ENCODE data around the gene ZNHIT6. TPM values are rescaled to one million over a fixed set of nuclear protein-coding genes. Genes with fewer than 3 reads are reported as not detected.

ZNHIT6 gene
- total RNA-seq, 1 experiment from 2014 or later, result 31.3 TPM

GRCh38 chr1:85665932-85666331 lies 42.3 kb downstream of the ZNHIT6 start:
- peaks cover 37% of the 10 kb centered on the region for H3K36me3 Mint-ChIP-seq (ENCODE audit: insufficient read depth, unreplicated experiment)
- ChIA-PET CTCF (interaction anchor here (0.6 kb wide), 1 partner anchor 45 kb away, joined by 3 read pairs; no protein-coding TSS in a partner anchor), POLR2A (interaction anchor here (1.0 to 1.2 kb wide), 2 partner anchors 11 to 94 kb away, joined by 3 to 4 read pairs; no protein-coding TSS in a partner anchor)
- BruUV-seq (replicated peaks), result no TSS peak
- DNase-seq (ENCODE audit: unreplicated experiment), result no peak
- H3K4me3 Mint-ChIP-seq (ENCODE audit: unreplicated experiment), result no peak overlapping the region
- H3K27me3 Mint-ChIP-seq (ENCODE audit: insufficient read depth, unreplicated experiment), result no peaks in the 10 kb centered on the region
- intact Hi-C loops (cut with micrococcal nuclease), result no loop called here
- no peak for TF ChIP-seq CTCF (IDR thresholded peaks at IDR 0.05; ENCODE audit: unreplicated experiment)
- no peaks in the 10 kb centered on the region for H3K9me3 Mint-ChIP-seq (ENCODE audit: unreplicated experiment)
- no peak overlapping the region for H3K27ac Mint-ChIP-seq (ENCODE audit: low read depth, unreplicated experiment)
- no peaks in the 10 kb centered on the region for H3K4me1 Mint-ChIP-seq (ENCODE audit: insufficient read depth, unreplicated experiment)

GRCh38 chr1:85663382-85663781 lies 44.9 kb downstream of the ZNHIT6 start:
- CTCF ChIA-PET, result no interaction called here
- H3K9me3 Mint-ChIP-seq (ENCODE audit: unreplicated experiment), result no peaks in the 10 kb centered on the region
- BruUV-seq (replicated peaks), result no TSS peak
- H3K36me3 Mint-ChIP-seq (ENCODE audit: insufficient read depth, unreplicated experiment), result peaks cover 24% of the 10 kb centered on the region
- H3K4me1 Mint-ChIP-seq (ENCODE audit: insufficient read depth, unreplicated experiment), result no peaks in the 10 kb centered on the region
- no peak for DNase-seq (ENCODE audit: unreplicated experiment)
- no peak overlapping the region for H3K27ac Mint-ChIP-seq (ENCODE audit: low read depth, unreplicated experiment)
- TF ChIP-seq CTCF (IDR thresholded peaks at IDR 0.05; ENCODE audit: unreplicated experiment), result no peak
- no peak overlapping the region for H3K4me3 Mint-ChIP-seq (ENCODE audit: unreplicated experiment)
- POLR2A ChIA-PET, result no interaction called here
- intact Hi-C loops (cut with micrococcal nuclease), result no loop called here
- H3K27me3 Mint-ChIP-seq (ENCODE audit: insufficient read depth, unreplicated experiment), result no peaks in the 10 kb centered on the region

GRCh38 chr1:85661767-85662166 lies 46.5 kb downstream of the ZNHIT6 start:
- no peak for TF ChIP-seq CTCF (IDR thresholded peaks at IDR 0.05; ENCODE audit: unreplicated experiment)
- POLR2A ChIA-PET, result no interaction called here
- Mint-ChIP-seq H3K27me3 (ENCODE audit: insufficient read depth, unreplicated experiment) (no peaks in the 10 kb centered on the region), H3K36me3 (ENCODE audit: insufficient read depth, unreplicated experiment) (peaks cover 19% of the 10 kb centered on the region), H3K27ac (ENCODE audit: low read depth, unreplicated experiment) (no peak overlapping the region), H3K9me3 (ENCODE audit: unreplicated experiment) (no peaks in the 10 kb centered on the region), H3K4me3 (ENCODE audit: unreplicated experiment) (no peak overlapping the region), H3K4me1 (ENCODE audit: insufficient read depth, unreplicated experiment) (no peaks in the 10 kb centered on the region)
- CTCF ChIA-PET, result interaction anchor here (0.6 to 0.9 kb wide), 2 partner anchors 168 to 353 kb away, joined by 3 read pairs; no protein-coding TSS in a partner anchor
- intact Hi-C loops (cut with micrococcal nuclease), result no loop called here
- DNase-seq (ENCODE audit: unreplicated experiment), result no peak
- BruUV-seq (replicated peaks), result no TSS peak

GRCh38 chr1:85660541-85660940 lies 47.7 kb downstream of the ZNHIT6 start:
- intact Hi-C loops (cut with micrococcal nuclease), result no loop called here
- BruUV-seq (replicated peaks), result no TSS peak
- no peak for TF ChIP-seq CTCF (IDR thresholded peaks at IDR 0.05; ENCODE audit: unreplicated experiment)
- Mint-ChIP-seq H3K9me3 (ENCODE audit: unreplicated experiment) (no peaks in the 10 kb centered on the region), H3K4me3 (ENCODE audit: unreplicated experiment) (no peak overlapping the region), H3K36me3 (ENCODE audit: insufficient read depth, unreplicated experiment) (peaks cover 24% of the 10 kb centered on the region), H3K27ac (ENCODE audit: low read depth, unreplicated experiment) (no peak overlapping the region), H3K27me3 (ENCODE audit: insufficient read depth, unreplicated experiment) (no peaks in the 10 kb centered on the region), H3K4me1 (ENCODE audit: insufficient read depth, unreplicated experiment) (no peaks in the 10 kb centered on the region)
- CTCF ChIA-PET, result interaction anchor here (0.9 kb wide), 1 partner anchor 166 kb away, joined by 3 read pairs; no protein-coding TSS in a partner anchor
- DNase-seq (ENCODE audit: unreplicated experiment), result no peak
- POLR2A ChIA-PET, result no interaction called here
